IPS-NIHi7 (cell line): ENCODE data around the gene FLT1.

Experiments
- DNase-seq: peaks from one replicate; pipeline ENCODE4 v3.0.0; 2012; ENCODE audit warnings: mixed read lengths; ENCODE audit errors: extremely low spot score

FLT1 gene

GRCh38 chr13:28494778-28495537 lies at the start of gene FLT1:
Gene FLT1 (minus strand): TSS chr13:28495128. CDS start chr13:28494843, 285 bp downstream.
- DNase-seq, result peak; percentile 72

GRCh38 chr13:28544026-28544425 lies 49.1 kb upstream of the FLT1 start:
- DNase-seq, result no peak

- DNase-seq, result no peak
These were observed 47.9 kb upstream of the FLT1 start for GRCh38 chr13:28542804-28543203.

GRCh38 chr13:28541966-28542365 lies 47.0 kb upstream of the FLT1 start:
- no peak for DNase-seq

GRCh38 chr13:28540612-28541011 lies 45.7 kb upstream of the FLT1 start:
- no peak for DNase-seq

GRCh38 chr13:28539625-28540286 lies 44.8 kb upstream of the FLT1 start:
- no peak for DNase-seq

GRCh38 chr13:28538932-28539331 lies 44.0 kb upstream of the FLT1 start:
- no peak for DNase-seq

GRCh38 chr13:28537171-28537570 lies 42.2 kb upstream of the FLT1 start:
- no peak for DNase-seq

- no peak for DNase-seq
These were observed 41.4 kb upstream of the FLT1 start for GRCh38 chr13:28536371-28536770.

GRCh38 chr13:28535734-28536133 lies 40.8 kb upstream of the FLT1 start:
- DNase-seq, result no peak

GRCh38 chr13:28534801-28535200 lies 39.9 kb upstream of the FLT1 start:
- no peak for DNase-seq

- DNase-seq, result no peak
These were observed 39.3 kb upstream of the FLT1 start for GRCh38 chr13:28534210-28534609.

- DNase-seq, result no peak
These were observed 38.7 kb upstream of the FLT1 start for GRCh38 chr13:28533441-28534166.

- DNase-seq, result no peak
These were observed 38.2 kb upstream of the FLT1 start for GRCh38 chr13:28533125-28533436.

GRCh38 chr13:28532388-28533124 lies 37.6 kb upstream of the FLT1 start:
- DNase-seq, result peak; percentile 45

- no peak for DNase-seq
These were observed 37.0 kb upstream of the FLT1 start for GRCh38 chr13:28531845-28532387.

- peak; percentile 68 for DNase-seq
These were observed 36.3 kb upstream of the FLT1 start for GRCh38 chr13:28531077-28531844.

GRCh38 chr13:28530729-28531076 lies 35.8 kb upstream of the FLT1 start:
- DNase-seq, result no peak

GRCh38 chr13:28529836-28530235 lies 34.9 kb upstream of the FLT1 start:
- peak; percentile 19 for DNase-seq

- DNase-seq, result no peak
These were observed 33.9 kb upstream of the FLT1 start for GRCh38 chr13:28528848-28529247.

- no peak for DNase-seq
These were observed 33.5 kb upstream of the FLT1 start for GRCh38 chr13:28528388-28528787.
